B cell (primary cell): ENCODE measurements around the gene ELOVL3. TPM values are rescaled to one million over a fixed set of nuclear protein-coding genes. Genes with fewer than 3 reads are reported as not detected.

Experiments used
- ATAC-seq: fragments of 200-7000 bp; cut with Tn5 transposase; one replicate; pipeline ENCODE4 v1.10.0; 2021; ENCODE audit warnings: low read depth, mild to moderate bottlenecking, moderate number of reproducible peaks, moderate library complexity
- CTCF ChIA-PET: fragments of 350-600 bp; sonication (Branson Sonifier 250); formaldehyde crosslinking; loops from one replicate; lab custom pipeline; 2021; ENCODE audit warnings: antibody characterized with exemption, inconsistent platforms; lab: Charles Lee
- POLR2A ChIA-PET: fragments of 350-600 bp; sonication (Branson Sonifier 250); formaldehyde crosslinking; loops from one replicate; lab custom pipeline; 2021; ENCODE audit warnings: antibody characterized with exemption; lab: Charles Lee
- DNase-seq: peaks from one replicate; pipeline ENCODE4 v3.0.0; 2013
- H2AFZ ChIP-seq: 2 replicates; pipeline ENCODE4 v1.6.1; 2012; ENCODE audit warnings: mild to moderate bottlenecking, low read depth, low read length; ENCODE audit not compliant: insufficient read depth, poor library complexity, severe bottlenecking
- H3K27ac ChIP-seq, 2 donors: 1 replicate in 1 of 2; 2 replicates in 1 of 2; pipeline ENCODE4 v1.5.1; 2012 to 2013; ENCODE audit warnings: low read length in 2 of 2, mild to moderate bottlenecking in 2 of 2, moderate library complexity in 1 of 2
- H3K27me3 ChIP-seq, 4 experiments: fragments of 200-600 bp in 1 of 4; sonication (generic) in 1 of 4; replicated peaks in 1 of 4; 1 replicate in 2 of 4; 2 replicates in 2 of 4; pipeline versions ENCODE4 v1.6.1 to v1.7.0; 2013 to 2016; ENCODE audit warnings: low read length in 3 of 4, mild to moderate bottlenecking in 2 of 4, mixed read lengths in 1 of 4, moderate library complexity in 1 of 4; ENCODE audit not compliant: insufficient read depth in 4 of 4, control insufficient read depth in 3 of 4; ENCODE audit errors: control extremely low read depth in 1 of 4
- H3K36me3 ChIP-seq, 2 experiments: replicated peaks in 1 of 2; 1 replicate in 1 of 2; 2 replicates in 1 of 2; pipeline versions ENCODE4 v1.6.1 to v1.7.1; 2013; ENCODE audit warnings: low read length in 1 of 2; ENCODE audit not compliant: insufficient read depth in 2 of 2, control insufficient read depth in 1 of 2; ENCODE audit errors: control extremely low read depth in 1 of 2, extremely low read depth in 1 of 2
- H3K4me1 ChIP-seq, 2 donors: fragments of 200-600 bp in 1 of 2; sonication (generic) in 1 of 2; 1 replicate in 1 of 2; 2 replicates in 1 of 2; pipeline versions ENCODE4 v1.5.1 to v1.6.1; 2013 to 2017; ENCODE audit warnings: low read length in 2 of 2; ENCODE audit not compliant: control insufficient read depth in 2 of 2, insufficient read depth in 2 of 2
- H3K4me2 ChIP-seq: replicated peaks from 2 replicates; pipeline ENCODE3; 2012; ENCODE audit warnings: mild to moderate bottlenecking, low read depth, low read length; ENCODE audit not compliant: poor library complexity, severe bottlenecking
- H3K4me3 ChIP-seq, 5 experiments: fragments of 200-600 bp in 1 of 5; sonication (generic) in 1 of 5; 1 replicate in 3 of 5; 2 replicates in 2 of 5; pipeline versions ENCODE4 v1.5.1 to v1.7.0; 2011 to 2016; ENCODE audit warnings: low read length in 4 of 5, mild to moderate bottlenecking in 4 of 5, low read depth in 2 of 5, control low read depth in 1 of 5, moderate library complexity in 1 of 5; ENCODE audit not compliant: insufficient read depth in 1 of 5; ENCODE audit errors: control extremely low read depth in 1 of 5, extremely low read depth in 1 of 5
- H3K79me2 ChIP-seq: fragments of 200-600 bp; sonication (generic); one replicate; pipeline ENCODE4 v1.6.0; 2016; ENCODE audit warnings: low read length; ENCODE audit not compliant: control insufficient read depth, insufficient read depth
- H3K9ac ChIP-seq: fragments of 200-600 bp; sonication (generic); 2 replicates; pipeline ENCODE4 v1.6.1; 2017; ENCODE audit warnings: mild to moderate bottlenecking, low read length, moderate library complexity
- H3K9me3 ChIP-seq, 3 donors: one replicate each; pipeline versions ENCODE4 v1.6.1 to v1.7.1; 2013; ENCODE audit warnings: low read length in 2 of 3; ENCODE audit not compliant: control insufficient read depth in 2 of 3, insufficient read depth in 1 of 3; ENCODE audit errors: control extremely low read depth in 1 of 3
- H4K20me1 ChIP-seq: 2 replicates; pipeline ENCODE4 v1.6.0; 2012; ENCODE audit warnings: mild to moderate bottlenecking, low read length; ENCODE audit not compliant: insufficient read depth, control insufficient read depth, poor library complexity, severe bottlenecking
- H3K27ac Mint-ChIP-seq: one replicate; pipeline ENCODE4 v1.8.0; 2021; ENCODE audit warnings: mixed read lengths
- H3K27me3 Mint-ChIP-seq: one replicate; pipeline ENCODE4 v1.8.0; 2021; ENCODE audit warnings: mixed read lengths
- H3K4me1 Mint-ChIP-seq: one replicate; pipeline ENCODE4 v1.8.0; 2021; ENCODE audit warnings: mixed read lengths
- H3K4me3 Mint-ChIP-seq: one replicate; pipeline ENCODE4 v1.8.0; 2021; ENCODE audit warnings: mixed read lengths
- H3K9me3 Mint-ChIP-seq: one replicate; pipeline ENCODE4 v1.8.0; 2022; ENCODE audit warnings: mixed read lengths; ENCODE audit not compliant: insufficient read depth
- EZH2 ChIP-seq: IDR thresholded peaks from 2 replicates; pipeline ENCODE4 v1.6.1; 2012; ENCODE audit warnings: borderline replicate concordance, low read depth, mild to moderate bottlenecking, moderate library complexity, low read length; ENCODE audit not compliant: insufficient read depth, poor library complexity, severe bottlenecking
- WGBS: methylation state at CpG from one replicate; pipeline ENCODE4 v1.1.5; 2013; ENCODE audit warnings: missing lambda C conversion rate; ENCODE audit not compliant: insufficient coverage; 5-methylcytosine and 5-hydroxymethylcytosine counted together
- intact Hi-C: fragments of 100-400 bp; cut with micrococcal nuclease; formaldehyde crosslinking; loops from one replicate; pipeline ENCODE4 v1.10.0; 2022
- polyA plus RNA-seq: library from polyadenylated mRNA; depleted of rRNA; stranded (reverse); fragments of >200 nt; gene quantifications from 2 replicates; pipeline ENCODE4 v1.2.3, GENCODE V29; 2012
- total RNA-seq, 2 donors: library from RNA; stranded (reverse); fragments of 120-200 nt in 1 of 2; gene quantifications; 1 replicate in 1 of 2; 2 replicates in 1 of 2; pipeline versions ENCODE4 v1.2.3 to v1.2.4, GENCODE V29; 2013 to 2022
- TF ChIP-seq, protein P1 (sequence below): fragments of 200-600 bp; IDR thresholded peaks from one replicate; pipeline ENCODE4 v1.8.0; 2022; ENCODE audit warnings: antibody characterized with exemption, mild to moderate bottlenecking

The ELOVL3 gene
- total and polyA plus RNA-seq, 2 donors (not counting 1 experiment from before 2014, with no cell fraction given) = not detected

DNA sequence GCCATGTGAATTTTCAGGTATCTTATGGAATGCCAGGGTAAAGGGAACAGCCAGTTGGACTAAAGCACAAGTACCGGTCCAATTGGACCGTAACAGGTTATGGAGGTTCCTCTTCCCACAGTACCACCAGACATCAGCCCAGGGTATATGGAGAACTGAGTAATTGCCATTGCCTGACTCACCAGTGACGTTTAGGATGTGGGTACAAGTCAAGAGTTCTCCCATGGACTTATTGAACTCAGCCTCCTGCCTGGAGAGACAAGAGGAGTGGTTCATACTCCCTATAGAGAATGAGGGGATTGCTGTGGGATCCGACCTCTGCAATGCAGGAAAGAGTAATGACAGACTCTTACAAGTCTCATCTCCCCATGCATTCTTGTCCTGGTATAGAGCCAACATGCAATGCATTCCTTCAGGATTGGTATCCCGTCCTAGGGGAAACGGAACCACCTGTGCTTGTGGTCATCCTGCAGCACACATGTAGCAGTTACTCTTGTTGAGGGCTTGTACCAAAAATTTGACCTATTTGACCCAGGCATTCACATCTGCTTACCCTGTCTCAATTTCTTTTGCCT lies 30.7 kb upstream of the ELOVL3 start:
- Histone ChIP-seq H3K4me1 (no peaks in the 10 kb centered on the region), H3K27ac (no peak overlapping the region), H3K79me2 (no peaks in the 10 kb centered on the region), H3K27me3 (no peaks in the 10 kb centered on the region), H3K9me3 (peaks cover 1 to 17% (median 2%) of the 10 kb centered on the region in 3 donors), H3K4me3 (no peak overlapping the region), H3K4me2 (no peak overlapping the region), H3K36me3 (no peaks in the 10 kb centered on the region), H2AFZ (no peak overlapping the region), H4K20me1 (no peaks in the 10 kb centered on the region), H3K9ac (no peak overlapping the region)
- Mint-ChIP-seq H3K27ac (no peak overlapping the region), H3K9me3 (peaks cover 5% of the 10 kb centered on the region), H3K4me1 (no peaks in the 10 kb centered on the region), H3K27me3 (peaks cover 20% of the 10 kb centered on the region), H3K4me3 (no peak overlapping the region)
- WGBS = 83% methylated on average over 4 of the region's 6 CpGs
- intact Hi-C loops = no loop called here
- ChIA-PET CTCF (no interaction called here), POLR2A (no interaction called here)
- DNase-seq (no peak), ATAC-seq (no peak)
- no peak for TF ChIP-seq EZH2
- TF ChIP-seq, protein P1, sequence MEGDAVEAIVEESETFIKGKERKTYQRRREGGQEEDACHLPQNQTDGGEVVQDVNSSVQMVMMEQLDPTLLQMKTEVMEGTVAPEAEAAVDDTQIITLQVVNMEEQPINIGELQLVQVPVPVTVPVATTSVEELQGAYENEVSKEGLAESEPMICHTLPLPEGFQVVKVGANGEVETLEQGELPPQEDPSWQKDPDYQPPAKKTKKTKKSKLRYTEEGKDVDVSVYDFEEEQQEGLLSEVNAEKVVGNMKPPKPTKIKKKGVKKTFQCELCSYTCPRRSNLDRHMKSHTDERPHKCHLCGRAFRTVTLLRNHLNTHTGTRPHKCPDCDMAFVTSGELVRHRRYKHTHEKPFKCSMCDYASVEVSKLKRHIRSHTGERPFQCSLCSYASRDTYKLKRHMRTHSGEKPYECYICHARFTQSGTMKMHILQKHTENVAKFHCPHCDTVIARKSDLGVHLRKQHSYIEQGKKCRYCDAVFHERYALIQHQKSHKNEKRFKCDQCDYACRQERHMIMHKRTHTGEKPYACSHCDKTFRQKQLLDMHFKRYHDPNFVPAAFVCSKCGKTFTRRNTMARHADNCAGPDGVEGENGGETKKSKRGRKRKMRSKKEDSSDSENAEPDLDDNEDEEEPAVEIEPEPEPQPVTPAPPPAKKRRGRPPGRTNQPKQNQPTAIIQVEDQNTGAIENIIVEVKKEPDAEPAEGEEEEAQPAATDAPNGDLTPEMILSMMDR = no peak

DNA sequence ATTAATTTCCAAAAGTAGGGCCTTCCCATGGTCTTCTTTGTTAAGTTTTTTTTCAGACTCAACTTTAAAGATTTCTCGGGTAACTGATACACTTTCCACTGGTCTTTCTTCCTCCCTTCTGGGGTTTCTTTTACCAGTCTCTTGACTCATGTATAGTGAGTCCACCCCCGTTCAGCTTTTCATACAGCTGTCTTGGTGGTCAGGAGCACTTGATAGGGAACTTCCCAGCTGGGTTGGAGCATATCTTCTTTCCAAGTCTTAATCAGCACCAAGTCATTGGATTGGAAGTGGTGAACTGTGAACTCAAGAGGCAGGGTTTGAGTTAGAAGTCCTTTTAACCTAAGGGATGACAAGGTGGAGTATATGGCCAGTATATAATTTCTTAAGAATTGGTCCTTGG lies 29.2 kb upstream of the ELOVL3 start:
- Histone ChIP-seq H3K9ac (no peak overlapping the region), H2AFZ (no peak overlapping the region), H3K27me3 (no peaks in the 10 kb centered on the region), H3K4me3 (no peak overlapping the region), H3K36me3 (no peaks in the 10 kb centered on the region), H3K9me3 (peaks cover 0 to 8% (median 0%) of the 10 kb centered on the region in 3 donors), H3K4me2 (no peak overlapping the region), H3K4me1 (peaks cover 0 to 3% of the 10 kb centered on the region in 2 donors), H3K27ac (no peak overlapping the region), H3K79me2 (no peaks in the 10 kb centered on the region), H4K20me1 (no peaks in the 10 kb centered on the region)
- WGBS = 60% methylated on average over 1 of the region's 2 CpGs
- no peak overlapping the region for H3K27ac Mint-ChIP-seq
- TF ChIP-seq EZH2 = no peak
- TF ChIP-seq, protein P1 = no peak
- ChIA-PET CTCF (no interaction called here), POLR2A (no interaction called here)
- H3K27me3 Mint-ChIP-seq = peaks cover 23% of the 10 kb centered on the region
- no peak for DNase-seq
- H3K4me1 Mint-ChIP-seq = peaks cover 6% of the 10 kb centered on the region
- no peak for ATAC-seq
- intact Hi-C loops = no loop called here
- no peak overlapping the region for H3K4me3 Mint-ChIP-seq
- peaks cover under 1% of the 10 kb centered on the region for H3K9me3 Mint-ChIP-seq
